ENCODE measurements around the gene JAK2.

DNA sequence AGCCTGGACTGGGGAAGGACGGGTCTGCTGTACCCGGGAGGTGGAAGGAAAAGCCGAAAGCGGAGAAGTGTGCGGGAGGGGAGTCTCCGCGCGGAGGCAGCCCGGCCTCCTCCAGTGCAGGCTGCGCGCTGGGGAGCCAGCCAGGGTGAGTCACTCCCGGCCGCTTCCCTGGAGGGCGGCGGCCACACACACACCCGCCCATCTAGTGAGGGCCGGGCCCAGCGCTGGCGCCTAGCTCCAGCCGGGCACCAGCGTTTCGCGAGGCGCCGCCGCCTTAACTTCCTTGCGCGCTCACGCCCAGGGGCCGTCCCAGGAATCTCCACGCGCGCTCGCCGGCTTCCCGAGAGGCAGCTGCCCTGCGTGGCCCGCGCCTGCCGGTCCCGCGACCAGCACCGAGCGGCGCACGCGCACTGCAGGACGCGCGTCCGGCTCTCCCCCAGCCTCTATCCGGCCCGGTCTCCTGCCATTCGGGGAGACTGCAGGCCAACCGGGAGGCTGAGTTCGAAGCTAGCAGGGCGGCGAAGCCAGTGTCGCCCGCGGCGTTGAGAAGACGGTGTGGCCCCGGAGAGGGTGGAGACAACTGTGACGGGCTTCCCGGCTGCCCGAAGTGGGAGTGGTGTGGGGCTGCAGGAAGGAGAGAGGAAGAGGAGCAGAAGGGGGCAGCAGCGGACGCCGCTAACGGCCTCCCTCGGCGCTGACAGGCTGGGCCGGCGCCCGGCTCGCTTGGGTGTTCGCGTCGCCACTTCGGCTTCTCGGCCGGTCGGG is at the start of gene JAK2:
- TF ChIP-seq, protein P1, sequence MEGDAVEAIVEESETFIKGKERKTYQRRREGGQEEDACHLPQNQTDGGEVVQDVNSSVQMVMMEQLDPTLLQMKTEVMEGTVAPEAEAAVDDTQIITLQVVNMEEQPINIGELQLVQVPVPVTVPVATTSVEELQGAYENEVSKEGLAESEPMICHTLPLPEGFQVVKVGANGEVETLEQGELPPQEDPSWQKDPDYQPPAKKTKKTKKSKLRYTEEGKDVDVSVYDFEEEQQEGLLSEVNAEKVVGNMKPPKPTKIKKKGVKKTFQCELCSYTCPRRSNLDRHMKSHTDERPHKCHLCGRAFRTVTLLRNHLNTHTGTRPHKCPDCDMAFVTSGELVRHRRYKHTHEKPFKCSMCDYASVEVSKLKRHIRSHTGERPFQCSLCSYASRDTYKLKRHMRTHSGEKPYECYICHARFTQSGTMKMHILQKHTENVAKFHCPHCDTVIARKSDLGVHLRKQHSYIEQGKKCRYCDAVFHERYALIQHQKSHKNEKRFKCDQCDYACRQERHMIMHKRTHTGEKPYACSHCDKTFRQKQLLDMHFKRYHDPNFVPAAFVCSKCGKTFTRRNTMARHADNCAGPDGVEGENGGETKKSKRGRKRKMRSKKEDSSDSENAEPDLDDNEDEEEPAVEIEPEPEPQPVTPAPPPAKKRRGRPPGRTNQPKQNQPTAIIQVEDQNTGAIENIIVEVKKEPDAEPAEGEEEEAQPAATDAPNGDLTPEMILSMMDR (IDR thresholded peaks at IDR 0.05), result peak in 1 of 2 donors; percentile 43
- peak in 1 of 2 donors; percentile 47 for TF ChIP-seq POLR2A (IDR thresholded peaks at IDR 0.05)
- peak in 2 of 3 donors; percentile 46 to 49 for TF ChIP-seq POLR2AphosphoS5 (IDR thresholded peaks at IDR 0.05)
- no peak for TF ChIP-seq EP300 (IDR thresholded peaks at IDR 0.05)

Data from suprapubic skin (tissue), 4 donors.